Activated T-helper 1 cell treated with anti-CD3 and anti-CD28 coated beads, Interleukin-2, amount 50 U/mL, for 16 hours (primary cell): Measurements from ENCODE around the gene EIPR1.

Experiments
- DNase-seq, 2 donors: peaks; one replicate each; pipeline ENCODE4 v3.0.0-alpha.2; 2020; ENCODE audit warnings: low read depth in 1 of 2, low spot score in 1 of 2

Gene EIPR1

GRCh38 chr2:3222636-3223035 is 155.0 kb downstream of the EIPR1 start:
- DNase-seq: peak in 1 of 2 donors; percentile 56

- no peak for DNase-seq
These were observed 158.1 kb downstream of the EIPR1 start for GRCh38 chr2:3219536-3219935.

GRCh38 chr2:3217646-3218045 is 160.0 kb downstream of the EIPR1 start:
- DNase-seq: no peak

- no peak for DNase-seq
These were observed 160.7 kb downstream of the EIPR1 start for GRCh38 chr2:3216841-3217495.

GRCh38 chr2:3214806-3215404 is 162.7 kb downstream of the EIPR1 start:
- no peak for DNase-seq

GRCh38 chr2:3214065-3214464 is 163.6 kb downstream of the EIPR1 start:
- DNase-seq: no peak

GRCh38 chr2:3212984-3213383 is 164.6 kb downstream of the EIPR1 start:
- no peak for DNase-seq

GRCh38 chr2:3212061-3212362 is 165.6 kb downstream of the EIPR1 start:
- no peak for DNase-seq

GRCh38 chr2:3211256-3212060 is 166.2 kb downstream of the EIPR1 start:
- no peak for DNase-seq

GRCh38 chr2:3210257-3210656 is 167.4 kb downstream of the EIPR1 start:
- DNase-seq: no peak

GRCh38 chr2:3209258-3209657 is 168.4 kb downstream of the EIPR1 start:
- DNase-seq: no peak

- no peak for DNase-seq
These were observed 169.0 kb downstream of the EIPR1 start for GRCh38 chr2:3208591-3208990.

- no peak for DNase-seq
These were observed 169.4 kb downstream of the EIPR1 start for GRCh38 chr2:3208179-3208578.

- DNase-seq: no peak
These were observed 170.5 kb downstream of the EIPR1 start for GRCh38 chr2:3207091-3207491.

GRCh38 chr2:3205845-3206244 is 171.8 kb downstream of the EIPR1 start:
- no peak for DNase-seq

GRCh38 chr2:3204031-3204821 is 173.4 kb downstream of the EIPR1 start:
- no peak for DNase-seq

GRCh38 chr2:3203497-3204019 is 174.1 kb downstream of the EIPR1 start:
- no peak for DNase-seq

GRCh38 chr2:3202926-3203325 is 174.7 kb downstream of the EIPR1 start:
- no peak for DNase-seq

GRCh38 chr2:3201281-3201680 is 176.3 kb downstream of the EIPR1 start:
- no peak for DNase-seq

GRCh38 chr2:3200420-3200939 is 177.1 kb downstream of the EIPR1 start:
- no peak for DNase-seq

GRCh38 chr2:3199627-3200345 is 177.8 kb downstream of the EIPR1 start:
- no peak for DNase-seq
